ENCODE data around the gene METTL22.

Gene METTL22

GRCh38 chr16:8632675-8633182 is 11.2 kb downstream of the METTL22 start:
- no peak overlapping the region for H3K27ac ChIP-seq (ENCODE audit: low read length)
- H3K79me2 ChIP-seq (ENCODE audit: low read length): no peaks in the 10 kb centered on the region
- TF ChIP-seq CTCF (IDR thresholded peaks at IDR 0.05; ENCODE audit: low read depth, low read length): no peak
- TF ChIP-seq EZH2phosphoT487 (IDR thresholded peaks at IDR 0.05; ENCODE audit: low read depth): no peak
- H3K4me3 ChIP-seq (ENCODE audit: low read length): no peak overlapping the region
- H2AFZ ChIP-seq (ENCODE audit: low read depth, low read length): no peak overlapping the region
- no peaks in the 10 kb centered on the region for H4K20me1 ChIP-seq (ENCODE audit: insufficient read depth, low read length)
- H3K4me1 ChIP-seq (ENCODE audit: low read length): no peaks in the 10 kb centered on the region
- H3K9me3 ChIP-seq (ENCODE audit: insufficient read depth, low read length): no peaks in the 10 kb centered on the region
- H3K9ac ChIP-seq (ENCODE audit: low read length): no peak overlapping the region
- no peak overlapping the region for H3K4me2 ChIP-seq (ENCODE audit: low read length)
- H3K27me3 ChIP-seq (ENCODE audit: low read depth, low read length): no peaks in the 10 kb centered on the region
- H3K36me3 ChIP-seq (replicated peaks; ENCODE audit: low read depth, low read length): peaks cover 52% of the 10 kb centered on the region

- no peak overlapping the region for H3K4me3 ChIP-seq (ENCODE audit: low read length)
- H2AFZ ChIP-seq (ENCODE audit: low read depth, low read length): no peak overlapping the region
- no peaks in the 10 kb centered on the region for H4K20me1 ChIP-seq (ENCODE audit: insufficient read depth, low read length)
- H3K27me3 ChIP-seq (ENCODE audit: low read depth, low read length): no peaks in the 10 kb centered on the region
- TF ChIP-seq EZH2phosphoT487 (IDR thresholded peaks at IDR 0.05; ENCODE audit: low read depth): no peak
- peak; percentile 55 for TF ChIP-seq CTCF (IDR thresholded peaks at IDR 0.05; ENCODE audit: low read depth, low read length)
- H3K4me1 ChIP-seq (ENCODE audit: low read length): no peaks in the 10 kb centered on the region
- H3K9me3 ChIP-seq (ENCODE audit: insufficient read depth, low read length): no peaks in the 10 kb centered on the region
- H3K4me2 ChIP-seq (ENCODE audit: low read length): no peak overlapping the region
- H3K27ac ChIP-seq (ENCODE audit: low read length): no peak overlapping the region
- peaks cover 41% of the 10 kb centered on the region for H3K36me3 ChIP-seq (replicated peaks; ENCODE audit: low read depth, low read length)
- H3K79me2 ChIP-seq (ENCODE audit: low read length): no peaks in the 10 kb centered on the region
- H3K9ac ChIP-seq (ENCODE audit: low read length): no peak overlapping the region
These were observed 13.7 kb downstream of the METTL22 start for GRCh38 chr16:8634991-8635736.

- Histone ChIP-seq H3K79me2 (ENCODE audit: low read length) (no peaks in the 10 kb centered on the region), H3K9me3 (ENCODE audit: insufficient read depth, low read length) (no peaks in the 10 kb centered on the region), H3K9ac (ENCODE audit: low read length) (no peak overlapping the region), H4K20me1 (ENCODE audit: insufficient read depth, low read length) (no peaks in the 10 kb centered on the region), H3K27ac (ENCODE audit: low read length) (no peak overlapping the region), H2AFZ (ENCODE audit: low read depth, low read length) (no peak overlapping the region), H3K4me3 (ENCODE audit: low read length) (no peak overlapping the region), H3K4me1 (ENCODE audit: low read length) (no peaks in the 10 kb centered on the region), H3K27me3 (ENCODE audit: low read depth, low read length) (no peaks in the 10 kb centered on the region), H3K36me3 (replicated peaks; ENCODE audit: low read depth, low read length) (peaks cover 43% of the 10 kb centered on the region), H3K4me2 (ENCODE audit: low read length) (no peak overlapping the region)
- no peak for TF ChIP-seq EZH2phosphoT487 (IDR thresholded peaks at IDR 0.05; ENCODE audit: low read depth)
- no peak for TF ChIP-seq CTCF (IDR thresholded peaks at IDR 0.05; ENCODE audit: low read depth, low read length)
These were observed 18.2 kb downstream of the METTL22 start for GRCh38 chr16:8639694-8640093.

GRCh38 chr16:8641671-8642070 is 20.2 kb downstream of the METTL22 start:
- Histone ChIP-seq H3K4me2 (ENCODE audit: low read length) (no peak overlapping the region), H3K27me3 (ENCODE audit: low read depth, low read length) (no peaks in the 10 kb centered on the region), H3K79me2 (ENCODE audit: low read length) (no peaks in the 10 kb centered on the region), H4K20me1 (ENCODE audit: insufficient read depth, low read length) (no peaks in the 10 kb centered on the region), H3K9me3 (ENCODE audit: insufficient read depth, low read length) (no peaks in the 10 kb centered on the region), H3K4me3 (ENCODE audit: low read length) (no peak overlapping the region), H3K36me3 (replicated peaks; ENCODE audit: low read depth, low read length) (peaks cover 40% of the 10 kb centered on the region), H3K27ac (ENCODE audit: low read length) (no peak overlapping the region), H3K9ac (ENCODE audit: low read length) (no peak overlapping the region), H2AFZ (ENCODE audit: low read depth, low read length) (no peak overlapping the region), H3K4me1 (ENCODE audit: low read length) (no peaks in the 10 kb centered on the region)
- TF ChIP-seq EZH2phosphoT487 (IDR thresholded peaks at IDR 0.05; ENCODE audit: low read depth) (no peak), CTCF (IDR thresholded peaks at IDR 0.05; ENCODE audit: low read depth, low read length) (no peak)
